Activated T-cell treated with anti-CD3 and anti-CD28 coated beads, Interleukin-2, amount 50 U/mL, for 72 hours (primary cell): Measurements from ENCODE around the gene UNC45B. TPM values are rescaled to one million over a fixed set of nuclear protein-coding genes. Genes with fewer than 3 reads are reported as not detected.

Source experiments
- ATAC-seq, 2 donors: fragments of 150-1000 bp; cut with Tn5 transposase; replicated peaks in 1 of 2; 2 replicates each; pipeline ENCODE4 v1.10.0; 2021; ENCODE audit warnings: moderate library complexity in 2 of 2, mild to moderate bottlenecking in 1 of 2
- DNase-seq, 2 donors: peaks; one replicate each; pipeline ENCODE4 v3.0.0; 2021 to 2022; ENCODE audit warnings: mixed read lengths in 1 of 2
- H3K27ac Mint-ChIP-seq: one replicate; pipeline ENCODE4 v1.8.0; 2022; ENCODE audit warnings: mild to moderate bottlenecking, moderate library complexity, mixed read lengths
- H3K27me3 Mint-ChIP-seq: one replicate; pipeline ENCODE4 v1.8.0; 2022; ENCODE audit warnings: low read depth, mixed read lengths
- H3K36me3 Mint-ChIP-seq, 2 donors: one replicate each; pipeline ENCODE4 v1.8.0; 2022; ENCODE audit warnings: mixed read lengths in 2 of 2, mild to moderate bottlenecking in 1 of 2; ENCODE audit not compliant: insufficient read depth in 2 of 2
- H3K4me1 Mint-ChIP-seq: one replicate; pipeline ENCODE4 v1.8.0; 2022; ENCODE audit warnings: low read depth, mixed read lengths
- H3K4me3 Mint-ChIP-seq, 2 donors: one replicate each; pipeline ENCODE4 v1.8.0; 2022; ENCODE audit warnings: mild to moderate bottlenecking in 2 of 2, mixed read lengths in 2 of 2, moderate library complexity in 2 of 2
- H3K9me3 Mint-ChIP-seq, 2 donors: one replicate each; pipeline ENCODE4 v1.8.0; 2022; ENCODE audit warnings: mixed read lengths in 2 of 2
- total RNA-seq, 2 donors: library from RNA; stranded (reverse); gene quantifications; one replicate each; pipeline ENCODE4 v1.2.3, GENCODE V29; 2022

UNC45B gene
- total RNA-seq, 2 donors from 2014 or later: 0.05 to 0.07 TPM

DNA sequence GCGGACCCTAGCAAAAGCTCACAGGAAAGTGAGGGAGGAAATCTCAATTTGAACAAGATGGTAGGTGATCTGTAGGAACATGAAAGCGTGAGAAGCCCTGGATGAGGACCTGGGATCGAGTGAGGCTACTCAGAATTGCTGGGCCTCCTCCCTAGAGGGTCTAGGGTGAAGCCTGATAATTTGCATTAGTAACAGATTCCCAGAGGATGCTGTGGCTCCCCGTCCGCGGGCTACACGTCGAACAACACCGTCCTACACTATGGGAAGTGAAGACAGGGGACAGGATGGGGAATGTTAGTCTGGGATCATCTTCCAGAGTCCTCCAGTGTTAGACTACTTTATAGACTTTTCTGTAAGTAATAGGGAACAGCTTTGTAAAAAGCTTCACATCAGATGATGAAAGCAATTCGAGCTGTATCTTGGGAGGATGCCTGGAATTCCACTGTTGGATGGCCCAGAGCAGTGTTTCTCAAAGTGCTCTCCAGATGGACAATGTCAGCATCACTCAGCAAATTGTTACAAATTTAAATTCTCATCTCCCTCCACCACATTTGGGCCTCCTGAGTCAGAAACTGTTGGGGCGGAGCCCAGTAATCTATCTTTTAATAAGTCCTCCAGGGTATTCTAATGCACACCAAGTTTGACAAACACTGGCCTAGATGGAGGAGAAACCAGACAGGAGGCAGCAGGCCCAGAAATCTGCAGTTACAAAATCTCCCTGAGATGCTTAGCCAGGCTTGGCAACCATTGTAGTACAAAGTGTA, 19.7 kb upstream of the UNC45B start:
- Mint-ChIP-seq H3K4me3 (no peak overlapping the region), H3K9me3 (no peaks in the 10 kb centered on the region), H3K36me3 (peaks cover 0 to 3% of the 10 kb centered on the region in 2 donors), H3K27me3 (no peaks in the 10 kb centered on the region), H3K27ac (no peak overlapping the region), H3K4me1 (no peaks in the 10 kb centered on the region)
- ATAC-seq (no peak), DNase-seq (no peak)

DNA sequence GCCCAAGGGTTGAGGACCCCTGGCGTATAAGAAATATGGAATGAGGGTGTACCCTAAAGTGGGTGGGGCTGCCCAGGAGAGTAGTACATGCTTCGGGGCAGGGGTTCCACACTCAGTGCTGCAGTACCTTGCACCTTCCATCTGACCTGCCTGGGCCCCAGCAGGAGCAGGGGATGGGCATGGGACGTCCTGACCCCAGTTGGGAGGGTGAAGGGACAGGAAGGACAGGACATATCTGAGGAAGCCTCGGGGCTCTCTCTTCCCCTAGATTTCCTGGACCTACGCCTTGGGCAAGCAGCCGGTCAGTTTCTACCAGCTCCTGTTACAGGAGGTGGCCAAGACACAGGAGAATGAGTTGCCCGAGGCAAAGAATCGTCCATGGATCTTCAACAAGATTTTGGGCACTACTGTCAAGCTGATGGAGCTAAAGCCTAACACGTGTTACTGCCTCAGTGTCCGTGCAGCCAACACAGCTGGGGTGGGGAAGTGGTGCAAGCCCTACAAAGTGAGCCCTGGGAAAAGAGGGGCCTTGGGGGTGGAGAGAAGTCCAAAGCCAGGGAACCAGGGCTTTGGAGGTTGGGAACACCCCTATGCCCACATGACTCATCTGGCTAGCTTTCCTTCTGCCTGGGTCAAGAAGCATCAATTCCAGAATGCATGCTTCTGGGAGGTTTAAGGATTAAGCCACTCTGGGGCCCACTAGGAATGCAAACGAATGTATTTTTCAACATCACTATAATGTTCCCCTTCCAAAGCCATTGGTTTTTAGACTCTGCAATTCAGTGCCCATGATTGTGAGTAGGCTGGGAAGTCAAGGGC, 18.3 kb upstream of the UNC45B start:
- H3K36me3 Mint-ChIP-seq: peaks cover 5 to 12% of the 10 kb centered on the region in 2 donors
- H3K27ac Mint-ChIP-seq: peak overlapping the region; percentile 45
- H3K9me3 Mint-ChIP-seq: no peaks in the 10 kb centered on the region
- H3K27me3 Mint-ChIP-seq: no peaks in the 10 kb centered on the region
- DNase-seq (no peak), ATAC-seq (no peak)
- peaks cover 5% of the 10 kb centered on the region for H3K4me1 Mint-ChIP-seq
- H3K4me3 Mint-ChIP-seq: no peak overlapping the region

- Mint-ChIP-seq H3K27me3 (no peaks in the 10 kb centered on the region), H3K36me3 (peaks cover 5 to 13% of the 10 kb centered on the region in 2 donors), H3K4me3 (no peak overlapping the region), H3K9me3 (no peaks in the 10 kb centered on the region), H3K4me1 (peaks cover 5% of the 10 kb centered on the region), H3K27ac (no peak overlapping the region)
- peak in 1 of 2 donors; percentile 15 for ATAC-seq
- no peak for DNase-seq
These were observed 17.7 kb upstream of the UNC45B start for GRCh38 chr17:35129973-35130351.

- H3K27ac Mint-ChIP-seq: no peak overlapping the region
- H3K27me3 Mint-ChIP-seq: no peaks in the 10 kb centered on the region
- ATAC-seq: no peak
- peaks cover 5% of the 10 kb centered on the region for H3K4me1 Mint-ChIP-seq
- DNase-seq: no peak
- H3K4me3 Mint-ChIP-seq: no peak overlapping the region
- peaks cover 5 to 17% of the 10 kb centered on the region in 2 donors for H3K36me3 Mint-ChIP-seq
- H3K9me3 Mint-ChIP-seq: no peaks in the 10 kb centered on the region
These were observed 17.2 kb upstream of the UNC45B start for GRCh38 chr17:35130392-35130791.

- DNase-seq: no peak
- Mint-ChIP-seq H3K27ac (no peak overlapping the region), H3K4me1 (peaks cover 5% of the 10 kb centered on the region), H3K4me3 (no peak overlapping the region), H3K36me3 (peaks cover 5 to 23% of the 10 kb centered on the region in 2 donors), H3K9me3 (no peaks in the 10 kb centered on the region), H3K27me3 (no peaks in the 10 kb centered on the region)
- ATAC-seq: no peak
These were observed 15.5 kb upstream of the UNC45B start for GRCh38 chr17:35132099-35132498.

GRCh38 chr17:35132816-35133550, 14.6 kb upstream of the UNC45B start:
- H3K27ac Mint-ChIP-seq: no peak overlapping the region

GRCh38 chr17:35135322-35135721, 12.3 kb upstream of the UNC45B start:
- Mint-ChIP-seq H3K36me3 (peaks cover 5 to 24% of the 10 kb centered on the region in 2 donors), H3K27me3 (no peaks in the 10 kb centered on the region), H3K27ac (no peak overlapping the region), H3K9me3 (no peaks in the 10 kb centered on the region), H3K4me1 (peaks cover 5% of the 10 kb centered on the region), H3K4me3 (no peak overlapping the region)
- no peak for DNase-seq
- no peak for ATAC-seq

More at GRCh38 chr17:35132816-35133550, 14.6 kb upstream of the UNC45B start:
- H3K27me3 Mint-ChIP-seq: no peaks in the 10 kb centered on the region
- no peak for DNase-seq
- peaks cover 5 to 20% of the 10 kb centered on the region in 2 donors for H3K36me3 Mint-ChIP-seq
- peaks cover 5% of the 10 kb centered on the region for H3K4me1 Mint-ChIP-seq
- H3K4me3 Mint-ChIP-seq: no peak overlapping the region
- ATAC-seq: no peak
- no peaks in the 10 kb centered on the region for H3K9me3 Mint-ChIP-seq

- no peaks in the 10 kb centered on the region for H3K27me3 Mint-ChIP-seq
- H3K4me1 Mint-ChIP-seq: peaks cover 16% of the 10 kb centered on the region
- peaks cover 5 to 24% of the 10 kb centered on the region in 2 donors for H3K36me3 Mint-ChIP-seq
- no peak for DNase-seq
- no peak for ATAC-seq
- H3K9me3 Mint-ChIP-seq: no peaks in the 10 kb centered on the region
- H3K4me3 Mint-ChIP-seq: no peak overlapping the region
- no peak overlapping the region for H3K27ac Mint-ChIP-seq
These were observed 9.4 kb upstream of the UNC45B start for GRCh38 chr17:35138218-35138617.

DNA sequence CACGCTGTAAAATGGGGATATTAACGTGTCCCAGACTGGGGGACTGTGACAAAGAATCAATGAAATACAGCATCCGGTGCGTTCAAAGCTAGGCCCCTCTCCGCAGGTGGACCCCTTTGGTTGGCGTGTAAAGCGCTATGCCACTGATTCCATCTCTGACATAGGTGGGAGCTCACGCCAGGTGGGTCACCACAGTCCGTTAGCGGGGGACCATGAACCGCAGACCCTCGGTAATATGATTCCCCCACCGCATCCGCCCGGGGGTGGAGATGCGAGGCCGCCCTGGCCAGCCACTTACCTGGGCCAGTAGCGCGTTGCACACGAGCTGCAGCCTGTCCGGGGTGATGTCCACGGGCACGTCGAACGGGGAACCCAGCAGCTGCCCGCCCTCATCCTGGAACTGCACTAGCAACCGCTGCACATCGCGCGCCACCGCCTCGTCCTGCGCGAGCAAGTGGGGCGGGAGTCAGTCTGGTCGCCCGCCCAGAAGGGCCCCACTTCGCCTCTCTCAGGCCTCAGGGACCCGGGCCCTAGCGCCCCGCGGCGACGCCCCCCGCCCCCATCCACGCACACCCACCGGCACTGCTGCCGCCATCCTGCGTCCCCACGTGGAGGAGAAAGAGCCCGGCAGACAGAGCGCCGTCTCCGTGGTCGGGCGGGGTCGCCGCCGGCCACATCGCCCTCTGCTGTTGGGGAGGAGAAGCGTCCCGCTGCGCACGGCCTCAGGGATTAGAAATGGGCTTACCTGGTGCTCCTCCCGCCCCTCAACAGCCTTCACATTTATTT, 5.7 kb upstream of the UNC45B start, which contains the start of gene NLE1:
TSS of gene NLE1 (minus strand) at position 623 of the 786 bp plus-strand sequence. CDS start at position 595, 28 bp downstream.
- DNase-seq (peak; percentile 91 to 94), ATAC-seq (peak; percentile 92 to 98)
- Mint-ChIP-seq H3K27ac (peak within 1 kb of the TSS; percentile 73), H3K4me3 (peak within 1 kb of the TSS; percentile 85), H3K4me1 (peaks cover 11% of the 10 kb centered on the region), H3K9me3 (no peaks in the 10 kb centered on the region), H3K27me3 (no peaks in the 10 kb centered on the region), H3K36me3 (peaks cover 0 to 3% of the 10 kb centered on the region in 2 donors)

DNA sequence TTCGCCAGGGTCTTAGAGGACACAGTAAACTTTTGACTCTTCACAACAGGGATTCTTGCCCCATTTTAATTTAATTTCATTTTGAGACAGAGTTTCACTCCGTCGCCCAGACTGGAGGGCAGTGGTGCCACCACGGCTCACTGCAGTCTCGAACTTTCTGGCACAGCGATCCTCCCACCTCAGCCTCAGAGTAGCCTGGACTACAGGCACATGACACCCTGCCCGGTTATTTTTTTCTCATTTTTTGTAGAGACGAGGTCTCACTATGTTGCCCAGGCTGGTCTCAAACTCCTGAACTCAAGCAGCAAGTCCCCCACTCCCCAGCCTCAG, 5.2 kb upstream of the UNC45B start:
- no peaks in the 10 kb centered on the region for H3K27me3 Mint-ChIP-seq
- peak overlapping the region; percentile 25 for H3K27ac Mint-ChIP-seq
- H3K9me3 Mint-ChIP-seq: no peaks in the 10 kb centered on the region
- H3K4me1 Mint-ChIP-seq: peaks cover 11% of the 10 kb centered on the region
- ATAC-seq (peak; percentile 24 to 30), DNase-seq (no peak)
- H3K36me3 Mint-ChIP-seq: peaks cover 0 to 3% of the 10 kb centered on the region in 2 donors
- peak overlapping the region; percentile 85 for H3K4me3 Mint-ChIP-seq

DNA sequence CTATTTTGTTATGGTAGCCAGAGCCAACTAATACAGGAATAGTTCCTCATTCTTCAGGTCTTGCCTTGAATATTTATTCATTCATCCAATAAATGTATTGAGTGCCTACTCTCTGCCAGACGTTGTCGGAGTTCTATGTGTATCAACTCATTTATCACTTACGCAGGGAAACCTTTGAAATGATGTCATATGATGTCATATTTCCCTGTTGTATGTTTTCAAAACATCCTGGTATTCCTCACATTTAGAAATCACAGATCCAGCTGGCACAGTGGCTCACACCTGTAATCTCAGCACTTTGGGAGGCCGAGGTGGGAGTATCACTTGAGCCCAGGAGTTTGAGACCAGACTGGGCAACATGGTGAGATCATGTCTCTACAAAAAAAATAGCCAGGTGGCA, 2.8 kb upstream of the UNC45B start:
- no peaks in the 10 kb centered on the region for H3K36me3 Mint-ChIP-seq
- no peak for DNase-seq
- ATAC-seq: no peak
- H3K4me1 Mint-ChIP-seq: peaks cover 11% of the 10 kb centered on the region
- H3K27me3 Mint-ChIP-seq: no peaks in the 10 kb centered on the region
- no peaks in the 10 kb centered on the region for H3K9me3 Mint-ChIP-seq
- no peak overlapping the region for H3K4me3 Mint-ChIP-seq
- no peak overlapping the region for H3K27ac Mint-ChIP-seq

DNA sequence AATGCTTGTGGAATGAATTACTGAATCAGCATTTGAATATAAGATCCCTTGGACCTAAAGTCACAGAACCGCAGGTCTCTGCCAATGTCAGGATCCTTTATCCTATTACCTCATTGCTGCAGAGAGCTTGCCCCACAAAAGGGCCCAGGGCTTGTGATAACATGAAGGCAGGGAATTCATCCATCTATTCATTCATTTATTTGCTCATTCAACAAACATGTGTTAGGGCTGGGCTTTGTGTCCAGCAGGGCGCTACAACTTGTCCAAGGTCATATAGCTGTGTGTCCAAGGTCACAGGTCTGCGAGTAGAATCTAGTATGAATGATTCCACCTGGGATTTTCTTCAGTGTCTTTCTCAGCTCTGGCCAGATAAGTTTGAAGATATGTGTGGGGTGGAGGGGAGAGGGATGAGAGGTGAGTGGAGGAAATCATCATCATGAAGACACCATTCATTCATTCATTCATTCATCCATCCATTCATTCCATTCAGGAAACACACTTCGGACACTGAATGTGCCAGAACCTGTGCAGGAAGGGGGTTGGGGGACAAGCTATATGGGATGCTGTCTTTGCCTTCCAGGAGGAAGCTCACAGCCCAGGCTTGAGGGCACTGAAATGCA, 1.3 kb upstream of the UNC45B start:
- Mint-ChIP-seq H3K9me3 (no peaks in the 10 kb centered on the region), H3K4me3 (no peak overlapping the region), H3K27ac (no peak overlapping the region), H3K27me3 (no peaks in the 10 kb centered on the region), H3K4me1 (peaks cover 4% of the 10 kb centered on the region), H3K36me3 (no peaks in the 10 kb centered on the region)
- DNase-seq (no peak), ATAC-seq (no peak)
